HepG2 (cell line): ENCODE data around the gene CALML5. TPM values are rescaled to one million over a fixed set of nuclear protein-coding genes. Genes with fewer than 3 reads are reported as not detected.

ENCODE experiments used
- ATAC-seq: fragments of 200-7000 bp; cut with Tn5 transposase; 3 replicates; pipeline ENCODE4 v1.9.1; 2020; ENCODE audit warnings: mild to moderate bottlenecking, moderate library complexity
- BruUV-seq: library from RNA; stranded (reverse); fragments of 400-500 nt; replicated peaks from 2 replicates; lab custom pipeline; 2021; lab: Mats Ljungman, UMichigan
- CTCF ChIA-PET: fragments of 300-600 bp; formaldehyde crosslinking; extraction: SDS; loops from one replicate; lab custom pipeline; 2021; ENCODE audit warnings: low total read pairs, inconsistent platforms, low intra/inter-chr PET ratio; lab: Yijun Ruan, JAX
- POLR2A ChIA-PET: fragments of 350-600 bp; sonication (Branson Sonifier 250); formaldehyde crosslinking; loops from one replicate; lab custom pipeline; 2020; ENCODE audit warnings: antibody characterized with exemption, inconsistent platforms; lab: Yijun Ruan, JAX
- DNase-seq: peaks from one replicate; pipeline ENCODE4 v3.0.0-alpha.2; 2015; ENCODE audit warnings: low spot score
- FAIRE-seq: peaks from 3 replicates; lab custom pipeline; 2011; peaks lifted over from hg19 to GRCh38; lab: Jason Lieb, UNC
- H2AFZ ChIP-seq: one replicate; pipeline ENCODE4 v1.6.1; 2011; ENCODE audit warnings: low read length, inconsistent platforms
- H3K27ac ChIP-seq: fragments of 300-600 bp; 3 replicates; pipeline ENCODE4 v1.8.0; 2011; ENCODE audit warnings: mixed run types, mild to moderate bottlenecking, mixed read lengths, low read length, inconsistent platforms; ENCODE audit not compliant: insufficient read depth; ENCODE audit errors: extremely low read length
- H3K27me3 ChIP-seq, 2 experiments: fragments of 200-600 bp in 1 of 2; 2 replicates in 1 of 2; 3 replicates in 1 of 2; pipeline versions ENCODE4 v1.6.0 to v1.8.0; 2011; ENCODE audit warnings: low read length in 2 of 2, mild to moderate bottlenecking in 2 of 2, moderate library complexity in 2 of 2, inconsistent platforms in 1 of 2; ENCODE audit not compliant: insufficient read depth in 2 of 2, control insufficient read depth in 1 of 2
- H3K36me3 ChIP-seq, 2 experiments: fragments of 200-600 bp in 1 of 2; replicated peaks in 1 of 2; 2 replicates in 1 of 2; 3 replicates in 1 of 2; pipeline versions ENCODE4 v1.5.1 to v1.8.0; 2011; ENCODE audit warnings: low read length in 2 of 2, inconsistent platforms in 1 of 2; ENCODE audit not compliant: insufficient read depth in 2 of 2, control insufficient read depth in 1 of 2
- H3K4me1 ChIP-seq: 2 replicates; pipeline ENCODE4 v1.5.1; 2012; ENCODE audit warnings: low read length, inconsistent platforms; ENCODE audit not compliant: insufficient read depth
- H3K4me2 ChIP-seq: 2 replicates; pipeline ENCODE4 v1.6.0; 2011; ENCODE audit warnings: low read depth, low read length, inconsistent platforms
- H3K4me3 ChIP-seq, 3 experiments: fragments of 200-600 bp in 1 of 3; sonication (generic), shearing (Covaris generic) in 1 of 3; replicated peaks in 1 of 3; 2 replicates each; pipeline ENCODE4 v1.5.1; 2011 to 2016; ENCODE audit warnings: low read length in 3 of 3, inconsistent platforms in 2 of 3, low read depth in 2 of 3, mild to moderate bottlenecking in 2 of 3, control low read depth in 1 of 3, mixed read lengths in 1 of 3; ENCODE audit not compliant: insufficient read depth in 1 of 3
- H3K79me2 ChIP-seq: one replicate; pipeline ENCODE4 v1.6.1; 2011; ENCODE audit warnings: low read length, inconsistent platforms; ENCODE audit not compliant: insufficient read depth
- H3K9ac ChIP-seq: 2 replicates; pipeline ENCODE4 v1.6.0; 2011; ENCODE audit warnings: mild to moderate bottlenecking, low read depth, low read length, inconsistent platforms; ENCODE audit not compliant: insufficient read depth
- H3K9me3 ChIP-seq: 2 replicates; pipeline ENCODE4 v1.5.1; 2012; ENCODE audit warnings: mild to moderate bottlenecking, low read length
- H4K20me1 ChIP-seq: 2 replicates; pipeline ENCODE4 v1.6.0; 2011; ENCODE audit warnings: inconsistent platforms, mild to moderate bottlenecking, low read length, moderate library complexity; ENCODE audit not compliant: insufficient read depth
- BRCA1 ChIP-seq: sonication (generic); formaldehyde crosslinking; IDR thresholded peaks from 2 replicates; pipeline ENCODE4 v1.4.0; 2020; ENCODE audit warnings: missing genetic modification reagents
- DNMT3B ChIP-seq: conservative IDR thresholded peaks from 2 replicates; pipeline ENCODE4 v1.6.1; 2016; ENCODE audit warnings: missing biosample characterization, control low read depth
- JUN ChIP-seq: sonication (generic); formaldehyde crosslinking; IDR thresholded peaks from 2 replicates; pipeline ENCODE4 v1.4.0; 2020; ENCODE audit warnings: mild to moderate bottlenecking, missing genetic modification reagents
- JUND ChIP-seq: sonication (generic); formaldehyde crosslinking; IDR thresholded peaks from 2 replicates; pipeline ENCODE4 v1.8.0; 2022; ENCODE audit warnings: mild to moderate bottlenecking, missing genetic modification reagents
- KLF15 ChIP-seq: sonication (generic); formaldehyde crosslinking; IDR thresholded peaks from 2 replicates; pipeline ENCODE4 v1.8.1; 2023; ENCODE audit warnings: borderline replicate concordance, mild to moderate bottlenecking, inconsistent platforms, missing genetic modification reagents, mixed read lengths
- MYC ChIP-seq: sonication (generic); formaldehyde crosslinking; IDR thresholded peaks from 2 replicates; pipeline ENCODE4 v1.9.0; 2021; ENCODE audit warnings: missing genetic modification reagents, borderline replicate concordance
- NFIC ChIP-seq: IDR thresholded peaks from 2 replicates; pipeline ENCODE4 v1.6.1; 2012; ENCODE audit warnings: mild to moderate bottlenecking, low read length, inconsistent platforms
- NFKB2 ChIP-seq: sonication (generic); formaldehyde crosslinking; IDR thresholded peaks from 2 replicates; pipeline ENCODE4 v1.4.0; 2020; ENCODE audit warnings: missing genetic modification reagents, borderline replicate concordance
- PITX1 ChIP-seq: sonication (generic); formaldehyde crosslinking; IDR thresholded peaks from 2 replicates; pipeline ENCODE4 v1.5.1; 2020; ENCODE audit warnings: mild to moderate bottlenecking, missing genetic modification reagents
- RELA ChIP-seq: sonication (generic); formaldehyde crosslinking; IDR thresholded peaks from 2 replicates; pipeline ENCODE4 v1.4.0; 2020; ENCODE audit warnings: missing genetic modification reagents
- SALL2 ChIP-seq: sonication (generic); formaldehyde crosslinking; IDR thresholded peaks from 2 replicates; pipeline ENCODE4 v1.8.1; 2023; ENCODE audit warnings: mild to moderate bottlenecking, missing genetic modification reagents, inconsistent platforms
- SIN3A ChIP-seq: IDR thresholded peaks from 2 replicates; pipeline ENCODE4 v1.6.1; 2011; ENCODE audit warnings: low read depth, mild to moderate bottlenecking, control low read depth, low read length, borderline replicate concordance
- SIX4 ChIP-seq: sonication (generic); formaldehyde crosslinking; IDR thresholded peaks from 2 replicates; pipeline ENCODE4 v1.4.0; 2020; ENCODE audit warnings: missing genetic modification reagents
- SNRNP70 ChIP-seq: fragments of 200-400 bp; formaldehyde crosslinking; IDR thresholded peaks from 2 replicates; pipeline ENCODE4 v1.6.1; 2017; ENCODE audit warnings: mild to moderate bottlenecking, low read depth, low read length, moderate library complexity
- SOX5 ChIP-seq: IDR thresholded peaks from 2 replicates; pipeline ENCODE4 v1.6.1; 2016; ENCODE audit warnings: borderline replicate concordance
- ZMYM2 ChIP-seq: sonication (generic); formaldehyde crosslinking; IDR thresholded peaks from 2 replicates; pipeline ENCODE4 v1.8.0; 2022; ENCODE audit warnings: mild to moderate bottlenecking, missing genetic modification reagents
- ZNF282 ChIP-seq: fragments of 450-650 bp; IDR thresholded peaks from 2 replicates; pipeline ENCODE4 v1.6.1; 2018; ENCODE audit not compliant: partially characterized antibody
- ZNF292 ChIP-seq: sonication (generic); formaldehyde crosslinking; IDR thresholded peaks from 2 replicates; pipeline ENCODE4 v1.8.1; 2022; ENCODE audit warnings: mild to moderate bottlenecking, low read depth, missing genetic modification reagents, borderline replicate concordance
- ZNF841 ChIP-seq: sonication (generic); formaldehyde crosslinking; IDR thresholded peaks from 2 replicates; pipeline ENCODE4 v1.8.1; 2023; ENCODE audit warnings: missing genetic modification reagents, borderline replicate concordance
- ZNF891 ChIP-seq: sonication (generic); formaldehyde crosslinking; IDR thresholded peaks from 2 replicates; pipeline ENCODE4 v1.5.0; 2020; ENCODE audit warnings: mild to moderate bottlenecking, missing genetic modification reagents
- ZSCAN29 ChIP-seq: sonication (generic); formaldehyde crosslinking; conservative IDR thresholded peaks from 2 replicates; pipeline ENCODE4 v1.4.0; 2020; ENCODE audit warnings: mild to moderate bottlenecking, missing genetic modification reagents
- WGBS: methylation state at CpG from one replicate; pipeline ENCODE4 v1.1.6; 2017; ENCODE audit warnings: low lambda C conversion rate; 5-methylcytosine and 5-hydroxymethylcytosine counted together
- in situ Hi-C: cut with HindIII; loops from 2 replicates; pipeline ENCODE4 v1.10.0; 2017; ENCODE audit warnings: low pct_unique_long_range_greater_than_20kb; ENCODE audit not compliant: extremely low pct_ligation_motif_present
- intact Hi-C: fragments of 100-400 bp; cut with micrococcal nuclease; formaldehyde crosslinking; loops from one replicate; pipeline ENCODE4 v1.10.0; 2022; ENCODE audit not compliant: unreplicated experiment
- polyA plus RNA-seq, 8 experiments: library from polyadenylated mRNA; depleted of rRNA in 3 of 8; stranded (reverse) in 7 of 8; unstranded in 1 of 8; fragments of >200 nt; fragmentation: Illumina TruSeq in 4 of 8; extraction: Trizol in 4 of 8; gene quantifications; 2 replicates each; pipeline versions ENCODE4 v1.2.1 to v1.2.3, GENCODE V29; 2011 to 2016; ENCODE audit warnings: low read depth in 4 of 8, missing spikeins in 1 of 8, mixed read lengths in 1 of 8; ENCODE audit not compliant: insufficient read depth in 1 of 8
- total RNA-seq, 5 experiments: library from RNA; depleted of rRNA; stranded (reverse); fragments of >200 nt; fragmentation: Illumina TruSeq; extraction: Trizol; gene quantifications; 2 replicates each; pipeline ENCODE4 v1.2.3, GENCODE V29; 2016; ENCODE audit warnings: low read depth in 1 of 5
- TF ChIP-seq, protein P1 (sequence below): sonication (generic); formaldehyde crosslinking; IDR thresholded peaks from 2 replicates; pipeline ENCODE4 v1.4.0; 2020; ENCODE audit warnings: missing genetic modification reagents, borderline replicate concordance
- TF ChIP-seq, protein P2 (sequence below): sonication (generic); IDR thresholded peaks from 2 replicates; pipeline ENCODE4 v1.6.1; 2016; ENCODE audit warnings: low read depth, borderline replicate concordance

Gene CALML5
- total and polyA plus RNA-seq, 2 of the 13 experiments (the other 11 are each of a cell fraction or from before 2014, with no cell fraction given): not detected

DNA sequence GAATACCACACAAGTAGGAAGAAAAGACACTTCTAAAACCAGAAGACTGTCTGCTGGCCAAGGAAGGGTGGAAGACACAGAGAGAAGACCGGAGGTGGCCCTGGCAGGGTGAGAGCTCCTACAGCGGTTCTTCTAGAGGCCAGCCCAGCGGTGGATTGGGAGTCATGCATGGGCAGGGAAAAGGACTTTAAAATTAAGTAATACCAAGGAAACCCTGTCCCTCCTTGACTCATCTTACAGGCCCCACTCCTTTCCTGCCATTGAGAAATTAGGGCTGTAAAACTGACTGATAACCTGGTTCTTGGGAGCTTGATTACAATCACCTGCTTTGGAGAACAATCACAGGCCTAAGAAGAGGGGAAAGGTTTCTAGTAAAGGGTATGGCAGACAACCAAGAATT, 41.5 kb upstream of the CALML5 start (continued):
- TF ChIP-seq, protein P1, sequence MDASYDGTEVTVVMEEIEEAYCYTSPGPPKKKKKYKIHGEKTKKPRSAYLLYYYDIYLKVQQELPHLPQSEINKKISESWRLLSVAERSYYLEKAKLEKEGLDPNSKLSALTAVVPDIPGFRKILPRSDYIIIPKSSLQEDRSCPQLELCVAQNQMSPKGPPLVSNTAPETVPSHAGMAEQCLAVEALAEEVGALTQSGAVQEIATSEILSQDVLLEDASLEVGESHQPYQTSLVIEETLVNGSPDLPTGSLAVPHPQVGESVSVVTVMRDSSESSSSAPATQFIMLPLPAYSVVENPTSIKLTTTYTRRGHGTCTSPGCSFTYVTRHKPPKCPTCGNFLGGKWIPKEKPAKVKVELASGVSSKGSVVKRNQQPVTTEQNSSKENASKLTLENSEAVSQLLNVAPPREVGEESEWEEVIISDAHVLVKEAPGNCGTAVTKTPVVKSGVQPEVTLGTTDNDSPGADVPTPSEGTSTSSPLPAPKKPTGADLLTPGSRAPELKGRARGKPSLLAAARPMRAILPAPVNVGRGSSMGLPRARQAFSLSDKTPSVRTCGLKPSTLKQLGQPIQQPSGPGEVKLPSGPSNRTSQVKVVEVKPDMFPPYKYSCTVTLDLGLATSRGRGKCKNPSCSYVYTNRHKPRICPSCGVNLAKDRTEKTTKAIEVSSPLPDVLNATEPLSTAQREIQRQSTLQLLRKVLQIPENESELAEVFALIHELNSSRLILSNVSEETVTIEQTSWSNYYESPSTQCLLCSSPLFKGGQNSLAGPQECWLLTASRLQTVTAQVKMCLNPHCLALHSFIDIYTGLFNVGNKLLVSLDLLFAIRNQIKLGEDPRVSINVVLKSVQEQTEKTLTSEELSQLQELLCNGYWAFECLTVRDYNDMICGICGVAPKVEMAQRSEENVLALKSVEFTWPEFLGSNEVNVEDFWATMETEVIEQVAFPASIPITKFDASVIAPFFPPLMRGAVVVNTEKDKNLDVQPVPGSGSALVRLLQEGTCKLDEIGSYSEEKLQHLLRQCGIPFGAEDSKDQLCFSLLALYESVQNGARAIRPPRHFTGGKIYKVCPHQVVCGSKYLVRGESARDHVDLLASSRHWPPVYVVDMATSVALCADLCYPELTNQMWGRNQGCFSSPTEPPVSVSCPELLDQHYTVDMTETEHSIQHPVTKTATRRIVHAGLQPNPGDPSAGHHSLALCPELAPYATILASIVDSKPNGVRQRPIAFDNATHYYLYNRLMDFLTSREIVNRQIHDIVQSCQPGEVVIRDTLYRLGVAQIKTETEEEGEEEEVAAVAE (CRISPR knock-in tag): no peak
- TF ChIP-seq ZNF891 (no peak), SIX4 (CRISPR knock-in tag) (no peak), ZMYM2 (CRISPR knock-in tag) (no peak), KLF15 (CRISPR knock-in tag) (no peak), ZNF282 (no peak), JUND (CRISPR knock-in tag) (no peak)

DNA sequence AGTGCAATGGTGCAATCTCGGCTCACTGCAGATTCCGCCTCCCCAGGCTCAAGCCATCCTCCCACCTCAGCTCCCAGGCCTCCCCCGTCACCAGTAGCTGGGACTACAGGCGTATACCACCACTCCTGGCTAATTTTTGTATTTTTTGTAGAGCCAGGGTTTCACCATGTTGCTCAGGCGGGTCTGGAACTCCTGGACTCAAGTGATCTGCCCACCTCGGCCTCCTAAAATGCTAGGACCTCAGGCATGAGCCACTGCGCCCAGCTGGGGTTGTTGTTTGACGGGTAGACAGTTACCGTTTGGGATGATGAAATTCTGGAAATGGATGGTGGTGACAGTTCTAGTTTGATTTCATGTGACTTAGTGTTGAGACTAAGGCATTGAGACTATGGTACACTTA, 40.7 kb upstream of the CALML5 start:
- POLR2A ChIA-PET: no interaction called here
- whole genome bisulfite sequencing: 95% methylated on average over 9 of the region's 9 CpGs
- Histone ChIP-seq H3K4me1 (peaks cover 58% of the 10 kb centered on the region), H2AFZ (no peak overlapping the region), H3K27me3 (no peaks in the 10 kb centered on the region), H4K20me1 (no peaks in the 10 kb centered on the region), H3K79me2 (no peaks in the 10 kb centered on the region), H3K36me3 (no peaks in the 10 kb centered on the region), H3K4me2 (no peak overlapping the region), H3K9me3 (peaks cover 20% of the 10 kb centered on the region), H3K9ac (no peak overlapping the region), H3K27ac (no peak overlapping the region), H3K4me3 (no peak overlapping the region)
- no peak for DNase-seq
- CTCF ChIA-PET: no interaction called here
- intact Hi-C loops: no loop called here
- ATAC-seq: no peak
- BruUV-seq: no TSS peak
- no peak for FAIRE-seq
- in situ Hi-C loops: no loop called here
- TF ChIP-seq NFIC: no peak
- no peak for TF ChIP-seq MYC (CRISPR knock-in tag)
- TF ChIP-seq RELA (CRISPR knock-in tag): no peak
- no peak for TF ChIP-seq JUN (CRISPR knock-in tag)
- no peak for TF ChIP-seq ZNF841 (CRISPR knock-in tag)
- TF ChIP-seq SNRNP70: no peak
- TF ChIP-seq DNMT3B (CRISPR knock-in tag): no peak
- TF ChIP-seq BRCA1 (CRISPR knock-in tag): no peak
- no peak for TF ChIP-seq ZSCAN29 (CRISPR knock-in tag)
- no peak for TF ChIP-seq SIN3A
- no peak for TF ChIP-seq SALL2 (CRISPR knock-in tag)
- no peak for TF ChIP-seq ZNF292 (CRISPR knock-in tag)
- no peak for TF ChIP-seq PITX1
- TF ChIP-seq SOX5 (CRISPR knock-in tag): no peak
- TF ChIP-seq, protein P2, sequence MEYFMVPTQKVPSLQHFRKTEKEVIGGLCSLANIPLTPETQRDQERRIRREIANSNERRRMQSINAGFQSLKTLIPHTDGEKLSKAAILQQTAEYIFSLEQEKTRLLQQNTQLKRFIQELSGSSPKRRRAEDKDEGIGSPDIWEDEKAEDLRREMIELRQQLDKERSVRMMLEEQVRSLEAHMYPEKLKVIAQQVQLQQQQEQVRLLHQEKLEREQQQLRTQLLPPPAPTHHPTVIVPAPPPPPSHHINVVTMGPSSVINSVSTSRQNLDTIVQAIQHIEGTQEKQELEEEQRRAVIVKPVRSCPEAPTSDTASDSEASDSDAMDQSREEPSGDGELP: no peak
- TF ChIP-seq NFKB2 (CRISPR knock-in tag): no peak
